ENCODE results near the gene RNF114.

- TF ChIP-seq REST (IDR thresholded peaks at IDR 0.05) = no peak
- no peak for TF ChIP-seq FOXA2 (IDR thresholded peaks at IDR 0.05)
- TF ChIP-seq, protein P1, sequence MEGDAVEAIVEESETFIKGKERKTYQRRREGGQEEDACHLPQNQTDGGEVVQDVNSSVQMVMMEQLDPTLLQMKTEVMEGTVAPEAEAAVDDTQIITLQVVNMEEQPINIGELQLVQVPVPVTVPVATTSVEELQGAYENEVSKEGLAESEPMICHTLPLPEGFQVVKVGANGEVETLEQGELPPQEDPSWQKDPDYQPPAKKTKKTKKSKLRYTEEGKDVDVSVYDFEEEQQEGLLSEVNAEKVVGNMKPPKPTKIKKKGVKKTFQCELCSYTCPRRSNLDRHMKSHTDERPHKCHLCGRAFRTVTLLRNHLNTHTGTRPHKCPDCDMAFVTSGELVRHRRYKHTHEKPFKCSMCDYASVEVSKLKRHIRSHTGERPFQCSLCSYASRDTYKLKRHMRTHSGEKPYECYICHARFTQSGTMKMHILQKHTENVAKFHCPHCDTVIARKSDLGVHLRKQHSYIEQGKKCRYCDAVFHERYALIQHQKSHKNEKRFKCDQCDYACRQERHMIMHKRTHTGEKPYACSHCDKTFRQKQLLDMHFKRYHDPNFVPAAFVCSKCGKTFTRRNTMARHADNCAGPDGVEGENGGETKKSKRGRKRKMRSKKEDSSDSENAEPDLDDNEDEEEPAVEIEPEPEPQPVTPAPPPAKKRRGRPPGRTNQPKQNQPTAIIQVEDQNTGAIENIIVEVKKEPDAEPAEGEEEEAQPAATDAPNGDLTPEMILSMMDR (IDR thresholded peaks at IDR 0.05; ENCODE audit: low read depth, low read length, missing input control) = no peak
- TF ChIP-seq ZBTB33 (IDR thresholded peaks at IDR 0.05) = no peak
- TF ChIP-seq RAD21 (IDR thresholded peaks at IDR 0.05) = no peak
- no peak for TF ChIP-seq JUND (IDR thresholded peaks at IDR 0.05)
- no peak for TF ChIP-seq EGR1 (IDR thresholded peaks at IDR 0.05; ENCODE audit: low read depth in 2 of 2)
- no peak for TF ChIP-seq RXRA (IDR thresholded peaks at IDR 0.05)
Observed at GRCh38 chr20:49942942-49943341, 6.7 kb downstream of the RNF114 start.
